GM10266 (cell line): Measurements from ENCODE around the gene LY6G5B.

ENCODE experiments used
- DNase-seq: peaks from one replicate; pipeline ENCODE4 v3.0.0; 2012; ENCODE audit errors: extremely low spot score
- TF ChIP-seq, protein P1 (sequence below): IDR thresholded peaks from 2 replicates; pipeline ENCODE4 v1.5.1; 2012; ENCODE audit warnings: mild to moderate bottlenecking, low read depth; ENCODE audit not compliant: control insufficient read depth, insufficient read depth; ENCODE audit errors: missing control alignments

Gene LY6G5B, protein sequence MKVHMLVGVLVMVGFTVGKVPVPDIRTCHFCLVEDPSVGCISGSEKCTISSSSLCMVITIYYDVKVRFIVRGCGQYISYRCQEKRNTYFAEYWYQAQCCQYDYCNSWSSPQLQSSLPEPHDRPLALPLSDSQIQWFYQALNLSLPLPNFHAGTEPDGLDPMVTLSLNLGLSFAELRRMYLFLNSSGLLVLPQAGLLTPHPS

DNA sequence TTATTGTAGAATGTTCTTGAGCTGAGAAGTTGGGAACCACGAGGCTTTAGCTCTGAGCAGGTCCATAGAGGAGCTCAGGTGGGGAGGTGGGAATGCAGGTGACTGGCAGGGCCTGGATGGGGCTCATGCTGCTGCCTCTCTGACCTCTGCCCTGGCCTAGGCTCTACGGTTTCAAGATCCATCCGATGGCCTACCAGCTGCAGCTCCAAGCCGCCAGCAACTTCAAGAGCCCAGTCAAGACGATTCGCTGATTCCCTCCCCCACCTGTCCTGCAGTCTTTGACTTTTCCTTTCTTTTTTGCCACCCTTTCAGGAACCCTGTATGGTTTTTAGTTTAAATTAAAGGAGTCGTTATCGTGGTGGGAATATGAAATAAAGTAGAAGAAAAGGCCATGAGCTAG is at the start of gene LY6G5B:
LY6G5B (plus strand) TSS at position 301 of the 400 bp plus-strand sequence. CDS start 975 bp downstream, outside the sequence.
- TF ChIP-seq, protein P1, sequence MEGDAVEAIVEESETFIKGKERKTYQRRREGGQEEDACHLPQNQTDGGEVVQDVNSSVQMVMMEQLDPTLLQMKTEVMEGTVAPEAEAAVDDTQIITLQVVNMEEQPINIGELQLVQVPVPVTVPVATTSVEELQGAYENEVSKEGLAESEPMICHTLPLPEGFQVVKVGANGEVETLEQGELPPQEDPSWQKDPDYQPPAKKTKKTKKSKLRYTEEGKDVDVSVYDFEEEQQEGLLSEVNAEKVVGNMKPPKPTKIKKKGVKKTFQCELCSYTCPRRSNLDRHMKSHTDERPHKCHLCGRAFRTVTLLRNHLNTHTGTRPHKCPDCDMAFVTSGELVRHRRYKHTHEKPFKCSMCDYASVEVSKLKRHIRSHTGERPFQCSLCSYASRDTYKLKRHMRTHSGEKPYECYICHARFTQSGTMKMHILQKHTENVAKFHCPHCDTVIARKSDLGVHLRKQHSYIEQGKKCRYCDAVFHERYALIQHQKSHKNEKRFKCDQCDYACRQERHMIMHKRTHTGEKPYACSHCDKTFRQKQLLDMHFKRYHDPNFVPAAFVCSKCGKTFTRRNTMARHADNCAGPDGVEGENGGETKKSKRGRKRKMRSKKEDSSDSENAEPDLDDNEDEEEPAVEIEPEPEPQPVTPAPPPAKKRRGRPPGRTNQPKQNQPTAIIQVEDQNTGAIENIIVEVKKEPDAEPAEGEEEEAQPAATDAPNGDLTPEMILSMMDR, result no peak
- no peak for DNase-seq

DNA sequence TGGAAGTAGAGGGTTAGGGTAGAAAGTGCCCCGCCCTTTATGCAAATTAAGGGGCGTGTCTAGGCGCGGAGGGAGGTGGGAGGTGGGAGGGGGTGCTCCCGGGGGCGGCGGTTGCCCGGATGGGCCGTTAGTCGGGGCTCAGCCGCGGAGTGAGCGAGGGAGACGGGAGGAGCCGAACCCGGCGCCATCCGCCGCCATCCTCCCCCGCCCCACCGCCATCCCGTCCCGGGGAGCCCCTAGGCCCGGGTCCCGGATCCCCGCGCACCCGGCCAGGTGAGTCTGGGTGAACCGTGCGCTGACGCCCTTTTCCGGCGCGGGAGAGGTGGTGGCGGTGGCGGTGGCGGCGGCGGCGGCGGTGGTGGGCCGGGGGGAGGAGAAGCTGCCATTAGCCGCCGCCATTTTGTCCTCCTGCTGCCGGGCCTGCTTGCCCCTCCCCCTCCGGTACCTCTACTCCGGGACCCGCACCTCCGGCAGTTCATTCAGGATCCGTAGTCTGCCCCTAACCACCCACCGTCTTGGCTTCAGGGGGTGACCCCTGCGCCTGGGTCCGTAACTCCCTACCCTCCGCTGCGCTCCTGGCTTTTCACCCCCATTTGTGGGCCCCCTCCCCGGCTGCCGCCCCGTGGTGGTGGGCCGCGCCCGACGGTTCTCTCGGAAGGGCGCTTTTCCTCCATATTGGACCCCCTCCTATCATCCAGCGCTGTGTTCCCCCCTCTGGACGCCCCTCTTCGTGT is 49.0 kb upstream of the LY6G5B start, which contains the start of gene PRRC2A:
PRRC2A (plus strand) TSS at position 130 of the 734 bp plus-strand sequence. CDS start 2,075 bp downstream, outside the sequence.
- peak; percentile 99 for DNase-seq

DNA sequence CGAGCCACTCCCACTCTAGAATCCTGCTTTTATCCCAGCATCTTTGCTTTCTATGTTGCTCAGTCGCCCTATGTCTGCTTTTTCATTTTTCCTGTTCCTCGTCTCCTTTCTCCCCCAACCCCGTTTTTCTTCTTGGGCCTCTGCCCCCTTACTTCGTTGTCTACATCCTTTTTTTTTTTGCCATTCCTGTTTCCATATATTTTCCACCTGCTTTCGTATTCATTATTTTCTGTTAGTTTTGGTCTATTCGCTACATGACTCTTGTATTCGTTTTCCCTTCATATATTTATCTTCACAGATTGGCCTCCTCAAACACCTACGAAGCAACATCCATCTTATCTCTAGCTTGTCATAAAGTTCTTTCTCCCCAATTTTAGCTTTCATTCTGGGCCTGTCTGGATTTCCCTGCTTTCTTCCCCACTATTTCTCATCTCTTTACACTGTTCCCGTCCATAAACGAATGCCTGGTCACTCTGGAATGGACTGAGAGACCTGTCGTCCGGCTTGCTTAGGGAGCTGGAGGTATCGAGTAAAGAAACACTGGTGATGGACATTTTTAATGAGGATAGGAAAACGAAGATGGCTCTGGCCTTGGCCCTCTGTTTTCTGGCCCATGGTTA is 48.3 kb upstream of the LY6G5B start:
- no peak for DNase-seq
- TF ChIP-seq, protein P1, result no peak

More for the DNA sequence above, 49.0 kb upstream of the LY6G5B start, which contains the start of gene PRRC2A:
- TF ChIP-seq, protein P1, result no peak

DNA sequence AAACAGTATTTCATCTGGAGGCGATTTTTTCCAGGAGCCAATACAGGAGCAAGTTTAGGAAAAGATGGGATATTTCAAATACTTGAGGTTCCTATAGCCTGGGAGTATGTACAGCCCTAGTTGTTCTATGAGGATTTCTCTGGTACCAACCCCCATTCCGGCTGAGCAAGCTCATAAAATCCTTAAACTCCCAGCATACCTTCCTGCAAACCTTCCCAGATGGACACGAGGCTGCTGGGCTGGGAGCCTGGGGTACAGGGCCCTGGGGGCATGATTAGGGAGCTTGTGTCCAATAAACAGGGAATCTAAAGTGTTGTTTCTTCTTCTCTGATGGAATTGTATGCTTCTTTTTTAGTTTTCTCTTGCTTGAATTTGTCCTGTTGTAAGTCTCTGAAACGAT is 47.8 kb upstream of the LY6G5B start:
- TF ChIP-seq, protein P1, result no peak
- no peak for DNase-seq

DNA sequence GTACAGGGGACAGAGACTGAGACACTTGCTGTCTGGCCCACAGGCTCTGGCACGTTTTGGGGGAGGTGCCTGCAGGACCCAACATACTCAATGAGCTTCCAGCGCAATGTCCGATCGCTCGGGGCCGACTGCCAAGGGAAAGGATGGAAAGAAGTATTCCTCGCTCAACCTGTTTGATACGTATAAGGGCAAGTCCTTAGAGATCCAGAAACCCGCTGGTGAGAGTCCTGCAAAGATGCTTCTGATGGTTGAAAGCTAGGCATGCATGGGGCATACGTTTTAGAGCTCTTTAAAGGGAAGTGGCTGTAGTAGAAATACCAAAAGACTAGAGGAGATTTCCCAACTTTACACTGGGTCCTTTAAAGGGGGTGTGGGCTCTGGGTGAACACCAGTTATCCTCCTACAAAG is 47.1 kb upstream of the LY6G5B start:
- DNase-seq, result no peak
- TF ChIP-seq, protein P1, result no peak

DNA sequence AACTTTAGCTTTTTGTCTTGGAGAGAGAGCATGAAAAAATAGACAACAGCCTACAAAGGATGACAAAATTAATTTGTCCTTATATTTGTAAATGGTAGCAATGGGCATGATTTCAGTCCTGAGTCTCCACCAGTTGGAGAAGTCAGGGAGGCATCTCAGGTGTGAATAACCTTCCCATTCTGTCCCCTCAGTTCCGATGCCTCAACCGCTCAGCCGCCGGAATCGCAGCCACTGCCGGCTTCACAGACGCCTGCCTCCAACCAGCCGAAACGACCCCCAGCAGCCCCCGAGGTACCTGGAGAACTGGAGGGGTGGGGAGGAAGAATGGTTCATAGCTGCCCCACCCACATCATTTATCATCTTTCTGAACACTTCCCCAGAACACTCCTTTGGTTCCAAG is 45.7 kb upstream of the LY6G5B start:
- TF ChIP-seq, protein P1, result no peak
- no peak for DNase-seq
